ENCODE results near the gene SUPT3H.

DNA sequence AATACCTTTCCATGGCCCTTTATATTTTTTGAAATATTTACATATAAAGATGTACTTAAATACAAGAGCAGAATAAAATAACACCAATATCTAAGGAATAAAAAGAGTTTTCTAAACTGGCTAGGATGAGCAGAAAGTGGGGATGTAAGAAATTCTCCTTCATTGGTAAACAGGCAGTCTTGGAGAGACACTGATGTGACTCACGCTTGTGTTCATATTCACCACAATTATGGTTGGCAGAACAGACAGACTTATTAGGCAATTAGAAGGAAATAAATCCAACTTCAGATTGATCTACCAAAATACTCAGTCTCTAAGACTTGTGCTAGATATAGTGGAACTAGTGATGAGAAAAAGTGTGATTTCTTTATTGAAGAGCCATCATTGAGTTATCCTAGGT is 526.6 kb downstream of the SUPT3H start:
- TF ChIP-seq, protein P1, sequence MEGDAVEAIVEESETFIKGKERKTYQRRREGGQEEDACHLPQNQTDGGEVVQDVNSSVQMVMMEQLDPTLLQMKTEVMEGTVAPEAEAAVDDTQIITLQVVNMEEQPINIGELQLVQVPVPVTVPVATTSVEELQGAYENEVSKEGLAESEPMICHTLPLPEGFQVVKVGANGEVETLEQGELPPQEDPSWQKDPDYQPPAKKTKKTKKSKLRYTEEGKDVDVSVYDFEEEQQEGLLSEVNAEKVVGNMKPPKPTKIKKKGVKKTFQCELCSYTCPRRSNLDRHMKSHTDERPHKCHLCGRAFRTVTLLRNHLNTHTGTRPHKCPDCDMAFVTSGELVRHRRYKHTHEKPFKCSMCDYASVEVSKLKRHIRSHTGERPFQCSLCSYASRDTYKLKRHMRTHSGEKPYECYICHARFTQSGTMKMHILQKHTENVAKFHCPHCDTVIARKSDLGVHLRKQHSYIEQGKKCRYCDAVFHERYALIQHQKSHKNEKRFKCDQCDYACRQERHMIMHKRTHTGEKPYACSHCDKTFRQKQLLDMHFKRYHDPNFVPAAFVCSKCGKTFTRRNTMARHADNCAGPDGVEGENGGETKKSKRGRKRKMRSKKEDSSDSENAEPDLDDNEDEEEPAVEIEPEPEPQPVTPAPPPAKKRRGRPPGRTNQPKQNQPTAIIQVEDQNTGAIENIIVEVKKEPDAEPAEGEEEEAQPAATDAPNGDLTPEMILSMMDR (IDR thresholded peaks at IDR 0.05), result no peak
- no peak for TF ChIP-seq POLR2A (IDR thresholded peaks at IDR 0.05)

Data from right lobe of liver (tissue), 4 donors.